Measurements from ENCODE around the gene TMEM205. TPM values are rescaled to one million over a fixed set of nuclear protein-coding genes. Genes with fewer than 3 reads are reported as not detected.

The TMEM205 gene
- total RNA-seq, 1 experiment from 2014 or later: 224 TPM

DNA sequence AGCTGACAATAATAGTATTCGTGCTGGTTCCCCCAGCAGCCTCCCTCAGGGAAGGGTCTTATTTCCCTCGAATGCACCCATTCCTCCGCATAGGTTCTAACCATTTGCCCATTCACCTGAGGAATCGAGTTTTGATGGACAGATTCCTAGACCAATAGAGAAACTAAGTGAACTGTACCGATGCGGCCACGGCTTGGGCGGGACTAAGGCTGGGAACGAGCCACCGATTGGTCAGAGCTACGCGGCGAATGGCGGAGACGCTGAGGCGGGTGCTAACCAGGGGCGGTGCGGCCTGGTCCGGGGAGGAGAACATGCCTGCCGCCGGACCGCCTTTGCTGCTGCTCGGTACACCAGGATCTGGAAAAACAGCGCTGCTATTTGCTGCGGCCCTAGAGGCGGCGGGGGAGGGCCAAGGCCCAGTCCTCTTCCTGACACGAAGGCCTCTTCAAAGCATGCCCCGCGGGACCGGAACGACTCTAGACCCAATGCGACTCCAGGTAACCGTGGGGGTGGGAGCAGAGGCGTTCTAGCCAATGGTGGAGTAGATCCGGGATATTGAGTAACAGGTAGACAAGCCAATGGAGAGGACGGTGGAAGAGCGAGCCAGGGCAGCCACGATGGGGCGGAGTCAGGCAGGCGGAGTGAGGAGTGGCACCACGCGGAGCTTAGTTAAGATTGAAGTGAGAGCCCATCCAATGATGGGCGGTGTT lies 28.5 kb upstream of the TMEM205 start, which contains the start of gene SWSAP1:
Gene SWSAP1, plus strand, starts transcription at position 234 of the 710 bp plus-strand sequence. Its CDS starts 15 bp downstream, at position 249.
- TF ChIP-seq, protein P1, sequence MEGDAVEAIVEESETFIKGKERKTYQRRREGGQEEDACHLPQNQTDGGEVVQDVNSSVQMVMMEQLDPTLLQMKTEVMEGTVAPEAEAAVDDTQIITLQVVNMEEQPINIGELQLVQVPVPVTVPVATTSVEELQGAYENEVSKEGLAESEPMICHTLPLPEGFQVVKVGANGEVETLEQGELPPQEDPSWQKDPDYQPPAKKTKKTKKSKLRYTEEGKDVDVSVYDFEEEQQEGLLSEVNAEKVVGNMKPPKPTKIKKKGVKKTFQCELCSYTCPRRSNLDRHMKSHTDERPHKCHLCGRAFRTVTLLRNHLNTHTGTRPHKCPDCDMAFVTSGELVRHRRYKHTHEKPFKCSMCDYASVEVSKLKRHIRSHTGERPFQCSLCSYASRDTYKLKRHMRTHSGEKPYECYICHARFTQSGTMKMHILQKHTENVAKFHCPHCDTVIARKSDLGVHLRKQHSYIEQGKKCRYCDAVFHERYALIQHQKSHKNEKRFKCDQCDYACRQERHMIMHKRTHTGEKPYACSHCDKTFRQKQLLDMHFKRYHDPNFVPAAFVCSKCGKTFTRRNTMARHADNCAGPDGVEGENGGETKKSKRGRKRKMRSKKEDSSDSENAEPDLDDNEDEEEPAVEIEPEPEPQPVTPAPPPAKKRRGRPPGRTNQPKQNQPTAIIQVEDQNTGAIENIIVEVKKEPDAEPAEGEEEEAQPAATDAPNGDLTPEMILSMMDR (conservative IDR thresholded peaks at IDR 0.05; ENCODE audit: low read depth, low read length): no peak
- TF ChIP-seq EZH2phosphoT487 (IDR thresholded peaks at IDR 0.05; ENCODE audit: borderline replicate concordance, low read length) (no peak), EZH2 (IDR thresholded peaks at IDR 0.05; ENCODE audit: low read length, unreplicated experiment) (no peak)
- Histone ChIP-seq H2AFZ (ENCODE audit: low read length) (peak within 1 kb of the TSS; percentile 78), H3K9ac (ENCODE audit: low read length) (peak within 1 kb of the TSS; percentile 88), H3K4me3 (ENCODE audit: low read length) (peak within 1 kb of the TSS; percentile 68), H3K4me2 (ENCODE audit: low read length) (peak within 1 kb of the TSS; percentile 93), H3K79me2 (ENCODE audit: low read length) (peaks cover 20% of the 10 kb centered on the region), H3K9me2 (replicated peaks; ENCODE audit: low read length) (no peaks in the 10 kb centered on the region), H3F3A (ENCODE audit: low read length, unreplicated experiment) (peaks cover 12% of the 10 kb centered on the region), H3K36me3 (ENCODE audit: low read depth, low read length) (no peaks in the 10 kb centered on the region), H3K27ac (ENCODE audit: low read length) (peak within 1 kb of the TSS; percentile 79), H3K9me3 (ENCODE audit: low read length) (no peaks in the 10 kb centered on the region), H3K4me1 (ENCODE audit: insufficient read depth, low read length) (peaks cover 49% of the 10 kb centered on the region), H3K27me3 (ENCODE audit: low read length) (no peaks in the 10 kb centered on the region), H4K20me1 (ENCODE audit: low read length) (no peaks in the 10 kb centered on the region)
- POLR2A ChIA-PET (ENCODE audit: unreplicated experiment): interaction anchor here (0.5 to 1.9 kb wide), 8 partner anchors 28 to 232 kb away, joined by 3 to 34 read pairs (median 5); partner anchors contain the start of genes CCDC159, RAB3D, RGL3 and TMEM205
- CTCF ChIA-PET: interaction anchor here (0.5 to 1.9 kb wide), 9 partner anchors 10 to 1404 kb away, joined by 3 to 13 read pairs (median 5); partner anchors contain the start of genes EPOR and PRKCSH
- intact Hi-C loops (cut with micrococcal nuclease): loop anchor here (1.0 kb wide), 2 partner anchors 28 to 35 kb away; partner anchors contain the start of genes CCDC159, RAB3D and TMEM205
- DNase-seq: peak; percentile 100
- BruUV-seq (replicated peaks): TSS peak; percentile 82
- ATAC-seq: peak; percentile 85

GRCh38 chr19:11373885-11374432 lies 27.9 kb upstream of the TMEM205 start:
- BruUV-seq (replicated peaks): no TSS peak
- CTCF ChIA-PET: interaction anchor here (0.6 to 1.9 kb wide), 3 partner anchors 79 to 108 kb away, joined by 3 to 13 read pairs (median 5); no protein-coding TSS in a partner anchor
- intact Hi-C loops (cut with micrococcal nuclease): loop anchor here (1.0 kb wide), 1 partner anchor 28 kb away; the partner anchor contains the start of genes CCDC159 and TMEM205

More at GRCh38 chr19:11373885-11374432, 27.9 kb upstream of the TMEM205 start:
- Histone ChIP-seq H3K4me3 (ENCODE audit: low read length) (peak overlapping the region; percentile 68), H3K9me3 (ENCODE audit: low read length) (no peaks in the 10 kb centered on the region), H2AFZ (ENCODE audit: low read length) (peak overlapping the region; percentile 78), H3K79me2 (ENCODE audit: low read length) (peaks cover 17% of the 10 kb centered on the region), H4K20me1 (ENCODE audit: low read length) (no peaks in the 10 kb centered on the region), H3K9me2 (replicated peaks; ENCODE audit: low read length) (no peaks in the 10 kb centered on the region), H3K4me1 (ENCODE audit: insufficient read depth, low read length) (peaks cover 44% of the 10 kb centered on the region), H3K27me3 (ENCODE audit: low read length) (no peaks in the 10 kb centered on the region), H3K36me3 (ENCODE audit: low read depth, low read length) (no peaks in the 10 kb centered on the region), H3K4me2 (ENCODE audit: low read length) (peak overlapping the region; percentile 78), H3F3A (ENCODE audit: low read length, unreplicated experiment) (peaks cover 11% of the 10 kb centered on the region), H3K27ac (ENCODE audit: low read length) (no peak overlapping the region), H3K9ac (ENCODE audit: low read length) (peak overlapping the region; percentile 88; the same call in 1 of the 2 replicates)
- DNase-seq (no peak), ATAC-seq (no peak)
- POLR2A ChIA-PET (ENCODE audit: unreplicated experiment): interaction anchor here (0.6 to 1.9 kb wide), 4 partner anchors 10 to 108 kb away, joined by 3 to 6 read pairs (median 4); partner anchors contain the start of genes CCDC159, RAB3D and TMEM205
- no peak for TF ChIP-seq EZH2phosphoT487 (IDR thresholded peaks at IDR 0.05; ENCODE audit: borderline replicate concordance, low read length)
- TF ChIP-seq, protein P1 (conservative IDR thresholded peaks at IDR 0.05; ENCODE audit: low read depth, low read length): no peak
- TF ChIP-seq EZH2 (IDR thresholded peaks at IDR 0.05; ENCODE audit: low read length, unreplicated experiment): no peak
